VCaP (cell line): ENCODE data around the gene MFSD6.

Source experiments
- H3K27ac ChIP-seq: fragments of 450-650 bp; 2 replicates; pipeline ENCODE4 v1.5.1; 2017
- TF ChIP-seq, protein P1 (sequence below): fragments of 450-650 bp; conservative IDR thresholded peaks from 2 replicates; pipeline ENCODE4 v1.5.1; 2017; ENCODE audit warnings: mild to moderate bottlenecking, moderate library complexity

Gene MFSD6

DNA sequence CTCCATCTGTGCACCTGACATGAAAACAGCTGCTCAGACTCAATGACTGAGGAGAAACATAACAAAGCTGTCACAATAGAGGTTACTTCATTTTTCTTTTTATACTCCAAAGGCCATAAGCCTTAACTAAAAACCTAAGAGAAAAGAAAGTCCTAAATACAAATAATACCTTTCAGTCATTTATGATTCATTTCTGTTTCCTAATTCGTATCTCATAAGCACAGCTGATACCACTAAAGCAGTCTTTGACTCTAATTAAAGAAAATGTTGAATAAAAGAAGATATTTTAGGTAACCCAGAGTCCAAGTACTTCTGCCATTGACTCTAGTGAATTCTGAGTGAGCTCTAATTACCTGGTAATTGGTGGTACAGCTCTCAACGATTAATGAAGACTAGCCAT is 105.7 kb downstream of the MFSD6 start:
- H3K27ac ChIP-seq: no peak overlapping the region
- TF ChIP-seq, protein P1, sequence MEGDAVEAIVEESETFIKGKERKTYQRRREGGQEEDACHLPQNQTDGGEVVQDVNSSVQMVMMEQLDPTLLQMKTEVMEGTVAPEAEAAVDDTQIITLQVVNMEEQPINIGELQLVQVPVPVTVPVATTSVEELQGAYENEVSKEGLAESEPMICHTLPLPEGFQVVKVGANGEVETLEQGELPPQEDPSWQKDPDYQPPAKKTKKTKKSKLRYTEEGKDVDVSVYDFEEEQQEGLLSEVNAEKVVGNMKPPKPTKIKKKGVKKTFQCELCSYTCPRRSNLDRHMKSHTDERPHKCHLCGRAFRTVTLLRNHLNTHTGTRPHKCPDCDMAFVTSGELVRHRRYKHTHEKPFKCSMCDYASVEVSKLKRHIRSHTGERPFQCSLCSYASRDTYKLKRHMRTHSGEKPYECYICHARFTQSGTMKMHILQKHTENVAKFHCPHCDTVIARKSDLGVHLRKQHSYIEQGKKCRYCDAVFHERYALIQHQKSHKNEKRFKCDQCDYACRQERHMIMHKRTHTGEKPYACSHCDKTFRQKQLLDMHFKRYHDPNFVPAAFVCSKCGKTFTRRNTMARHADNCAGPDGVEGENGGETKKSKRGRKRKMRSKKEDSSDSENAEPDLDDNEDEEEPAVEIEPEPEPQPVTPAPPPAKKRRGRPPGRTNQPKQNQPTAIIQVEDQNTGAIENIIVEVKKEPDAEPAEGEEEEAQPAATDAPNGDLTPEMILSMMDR: no peak

DNA sequence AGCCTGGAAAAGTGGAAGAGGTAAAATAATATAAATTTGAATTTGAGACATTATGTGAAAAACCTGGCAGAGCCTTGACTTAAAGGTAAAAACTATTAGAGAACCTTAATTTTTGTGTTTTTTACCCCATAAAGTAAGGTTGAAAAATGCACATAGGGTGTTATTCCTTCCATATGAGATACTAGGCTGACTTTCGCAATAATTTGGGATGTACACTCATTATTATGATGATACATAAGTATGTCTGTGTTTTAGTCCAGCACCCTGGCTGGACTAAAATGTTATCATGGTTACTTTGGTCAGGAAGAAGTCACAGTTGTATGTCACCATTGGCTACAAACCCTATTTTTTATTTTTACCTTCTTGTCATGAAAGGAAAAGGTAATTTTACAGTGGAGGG is 106.5 kb downstream of the MFSD6 start:
- H3K27ac ChIP-seq: no peak overlapping the region
- TF ChIP-seq, protein P1: no peak

DNA sequence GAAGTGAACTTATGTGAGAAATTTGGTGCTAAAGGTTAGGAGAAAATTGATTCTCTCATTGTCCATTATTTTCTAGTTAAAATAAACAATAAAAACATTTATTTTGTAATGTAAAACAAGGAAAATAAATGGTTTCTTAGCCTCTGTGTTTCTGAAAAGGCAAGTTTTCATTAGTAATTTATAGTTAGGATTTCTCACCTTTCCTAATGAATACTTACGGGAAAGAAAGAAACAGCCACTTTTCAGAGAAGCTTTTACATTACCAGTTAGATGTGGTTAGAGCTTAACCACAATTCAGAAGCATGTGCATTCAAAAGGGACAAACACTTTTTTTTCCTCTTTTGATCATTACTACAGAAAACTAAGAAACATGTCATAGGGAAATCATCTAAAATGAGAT is 107.5 kb downstream of the MFSD6 start:
- H3K27ac ChIP-seq: no peak overlapping the region
- TF ChIP-seq, protein P1: no peak

DNA sequence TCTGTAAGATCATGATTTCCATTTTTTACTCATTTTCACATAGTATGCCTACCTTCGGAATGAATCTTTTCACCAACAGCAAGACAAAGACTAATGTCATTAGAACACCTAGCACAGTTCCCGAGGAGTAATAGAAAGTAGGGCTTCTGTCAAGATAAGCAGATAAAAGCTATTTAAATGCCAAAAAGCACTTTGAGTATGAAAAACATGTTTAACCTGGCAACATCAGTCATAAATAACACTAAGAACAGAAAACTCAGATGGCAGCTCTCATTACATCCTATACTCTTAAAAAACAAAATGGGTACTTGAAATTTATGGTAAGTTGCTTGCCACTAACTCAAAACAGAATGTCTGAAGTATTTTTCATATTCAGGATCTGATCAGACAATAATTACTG is 109.3 kb downstream of the MFSD6 start:
- TF ChIP-seq, protein P1: no peak
- H3K27ac ChIP-seq: no peak overlapping the region

DNA sequence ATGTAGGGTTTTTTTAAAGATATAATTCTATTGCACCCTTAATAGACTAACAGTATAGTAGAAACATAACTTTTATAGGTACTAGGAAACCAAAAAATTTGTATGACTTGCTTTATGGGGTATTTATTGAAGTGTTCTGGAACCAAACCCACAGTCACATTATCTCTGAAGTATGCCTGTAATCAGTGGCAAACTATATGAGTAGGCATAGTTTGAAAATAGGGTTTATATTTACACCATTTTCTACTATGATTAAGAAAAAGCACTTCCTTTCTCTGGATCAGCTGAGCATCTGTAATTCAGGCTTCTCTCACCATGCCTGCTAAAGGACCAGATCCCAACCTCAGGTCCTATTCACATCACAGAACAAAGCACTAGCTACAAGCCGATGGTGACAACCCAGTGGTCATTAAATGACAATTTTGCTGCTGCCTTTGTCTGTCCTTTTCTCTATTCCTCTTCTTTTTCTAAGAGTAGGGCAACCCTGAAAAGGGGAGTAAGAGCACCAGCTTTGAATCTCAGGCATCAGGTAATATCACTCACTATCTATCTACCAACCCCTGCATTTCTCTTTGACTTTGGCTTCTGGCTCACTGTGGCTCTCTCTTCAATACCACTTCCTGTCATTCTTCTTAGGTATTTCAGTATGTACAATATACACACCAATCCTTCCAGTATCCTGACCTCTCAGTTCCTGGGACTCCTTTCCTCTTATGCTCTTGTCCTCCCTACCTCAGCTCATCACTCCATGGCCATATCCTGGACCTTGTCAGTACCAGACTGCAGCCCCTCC is 112.0 kb downstream of the MFSD6 start:
- H3K27ac ChIP-seq: no peak overlapping the region
- TF ChIP-seq, protein P1: no peak

DNA sequence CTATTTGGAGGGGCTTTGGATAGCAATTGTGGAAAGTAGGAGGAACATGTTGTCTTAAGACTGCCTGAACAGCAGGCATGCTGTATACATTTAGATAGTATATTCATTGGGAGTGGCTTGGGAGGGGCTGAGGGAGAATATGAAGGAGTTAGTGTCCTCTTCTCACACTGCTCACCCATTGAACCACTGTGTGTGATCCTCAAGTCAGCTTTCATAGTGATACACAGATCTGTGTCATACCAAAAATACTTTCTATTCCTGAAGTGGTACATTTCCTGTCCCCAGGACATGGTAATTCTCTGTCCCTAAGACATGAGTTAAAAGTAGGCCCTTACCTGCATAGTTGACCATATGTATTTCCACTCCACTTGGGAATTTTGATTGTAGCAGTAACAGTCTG is 116.8 kb downstream of the MFSD6 start:
- TF ChIP-seq, protein P1: no peak
- no peak overlapping the region for H3K27ac ChIP-seq

DNA sequence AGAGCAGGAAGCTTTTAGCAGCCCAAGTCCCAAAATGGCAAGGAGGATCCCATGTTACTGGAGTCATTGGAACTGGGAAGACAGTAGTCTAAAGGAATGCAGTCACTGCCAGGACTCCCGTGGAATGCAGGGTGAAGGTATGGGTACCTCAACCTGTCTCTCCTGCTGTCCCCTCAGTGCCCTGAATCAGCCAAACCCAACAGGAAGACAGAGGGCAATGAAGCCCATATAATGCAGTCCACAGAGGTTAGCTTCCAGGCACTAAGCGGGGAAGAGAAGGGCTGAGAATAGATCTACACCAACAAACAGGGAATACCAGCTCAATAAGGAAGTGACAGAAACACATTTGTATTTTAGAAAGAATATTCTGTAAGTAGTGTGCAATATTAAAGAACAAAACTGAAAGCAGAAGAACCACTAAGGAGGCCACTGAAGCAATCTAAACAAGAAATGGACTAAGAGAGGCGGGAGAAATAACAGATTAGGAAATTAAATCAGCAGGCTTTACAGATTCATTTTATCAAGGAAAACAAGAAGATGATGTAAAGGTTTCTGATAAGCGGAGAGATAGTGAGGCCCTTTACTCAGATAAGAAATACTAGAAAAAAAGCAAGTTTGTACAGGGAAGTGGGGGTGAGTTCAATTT is 118.1 kb downstream of the MFSD6 start:
- TF ChIP-seq, protein P1: no peak
- no peak overlapping the region for H3K27ac ChIP-seq
